ENCODE measurements around the gene COX6A2.
A peak's percentile ranks its signal among the peaks of the same experiment; 100 is the strongest.

COX6A2 gene

DNA sequence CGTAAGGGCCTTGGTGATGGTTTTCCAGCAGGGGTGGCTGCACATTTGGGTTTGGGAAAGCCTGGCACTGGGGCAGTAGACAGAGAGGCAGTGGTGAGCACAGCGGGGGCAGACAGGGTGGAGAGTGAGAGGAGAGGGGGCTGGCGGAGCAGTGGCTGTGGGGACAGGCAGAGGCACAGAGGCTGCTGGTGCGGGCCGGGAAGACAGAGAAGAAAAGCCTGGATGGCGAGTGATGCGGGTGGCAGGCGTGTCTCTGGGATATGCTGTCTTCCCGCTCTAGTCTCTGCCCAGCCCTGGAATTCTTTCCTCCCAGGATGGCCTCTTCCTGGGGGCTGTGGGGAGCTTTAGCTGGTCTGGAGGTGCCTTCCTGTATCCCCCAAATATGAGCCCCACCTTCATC lies 18.1 kb downstream of the COX6A2 start:
- DNase-seq (ENCODE audit: low read depth), result no peak

DNA sequence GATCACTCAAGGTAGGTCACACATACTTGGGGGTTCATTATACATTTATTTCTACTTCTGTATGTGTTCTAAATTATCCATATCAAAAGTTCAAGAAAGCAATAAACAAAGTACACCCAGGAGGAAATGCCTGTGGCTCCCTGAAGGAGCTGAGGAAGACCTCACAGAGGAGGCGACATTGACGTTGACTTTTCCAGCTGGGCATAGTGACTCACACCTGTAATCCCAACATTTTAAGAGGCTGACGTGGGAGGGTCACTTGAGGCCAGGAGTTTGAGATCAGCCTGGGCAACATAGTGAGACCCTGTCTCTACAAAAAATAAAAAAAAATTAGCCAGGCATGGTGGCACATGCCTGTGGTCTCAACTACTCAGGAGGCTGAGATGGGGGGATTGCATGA lies 18.7 kb downstream of the COX6A2 start:
- no peak for DNase-seq (ENCODE audit: low read depth)

DNA sequence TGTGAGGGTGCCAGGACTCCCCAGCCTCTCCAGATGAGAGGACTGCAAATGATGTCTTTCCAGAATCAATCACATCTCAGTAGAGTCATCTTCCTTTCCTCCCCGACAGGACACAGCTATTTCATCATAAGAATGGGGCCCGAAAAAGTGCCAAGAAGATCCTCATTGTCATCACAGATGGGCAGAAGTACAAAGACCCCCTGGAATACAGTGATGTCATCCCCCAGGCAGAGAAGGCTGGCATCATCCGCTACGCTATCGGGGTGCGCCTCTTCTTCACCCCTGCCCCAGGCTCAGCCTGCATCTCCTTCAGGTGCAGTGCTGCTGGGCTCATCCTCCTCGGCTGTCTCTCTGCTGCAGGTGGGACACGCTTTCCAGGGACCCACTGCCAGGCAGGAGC lies 20.8 kb downstream of the COX6A2 start:
- no peak for DNase-seq (ENCODE audit: low read depth)

DNA sequence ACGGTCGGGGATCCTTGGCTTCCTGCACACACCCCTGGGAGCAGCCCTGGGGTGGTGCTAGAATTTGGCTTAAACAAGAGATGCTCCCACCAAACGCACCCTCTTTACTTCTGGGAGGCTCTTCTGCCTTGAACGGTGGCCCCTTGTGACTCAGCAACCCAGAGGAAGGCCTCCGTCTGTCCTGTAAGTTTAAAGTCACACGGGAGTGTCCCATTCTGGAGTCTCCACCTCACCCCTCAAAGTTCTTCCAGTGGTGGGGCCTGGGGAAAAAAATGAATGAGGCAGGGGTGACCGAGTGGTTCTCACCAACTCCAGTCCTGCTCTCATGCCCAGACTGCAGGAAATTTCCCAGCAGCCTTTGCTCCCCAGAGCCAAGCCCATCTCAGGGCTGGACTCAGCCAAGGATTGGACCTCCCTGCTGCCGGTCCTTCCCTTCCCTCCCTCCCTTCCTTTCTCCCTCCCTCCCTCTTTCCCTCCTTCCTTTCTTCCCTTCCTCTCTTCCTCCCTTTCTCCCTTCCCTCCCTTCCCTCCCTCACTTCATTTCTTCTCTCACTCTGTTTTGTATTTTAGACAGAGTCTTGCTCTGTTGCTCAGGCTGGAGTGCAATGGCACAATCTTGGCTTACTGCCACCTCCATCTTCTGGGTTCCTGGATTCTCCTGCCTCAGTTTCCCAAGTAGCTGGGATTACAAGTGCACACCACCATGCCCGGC lies 23.7 kb downstream of the COX6A2 start:
- no peak for DNase-seq (ENCODE audit: low read depth)

- no peak for DNase-seq (ENCODE audit: low read depth)
Measured at GRCh38 chr16:31403590-31404352, 24.4 kb downstream of the COX6A2 start.

DNA sequence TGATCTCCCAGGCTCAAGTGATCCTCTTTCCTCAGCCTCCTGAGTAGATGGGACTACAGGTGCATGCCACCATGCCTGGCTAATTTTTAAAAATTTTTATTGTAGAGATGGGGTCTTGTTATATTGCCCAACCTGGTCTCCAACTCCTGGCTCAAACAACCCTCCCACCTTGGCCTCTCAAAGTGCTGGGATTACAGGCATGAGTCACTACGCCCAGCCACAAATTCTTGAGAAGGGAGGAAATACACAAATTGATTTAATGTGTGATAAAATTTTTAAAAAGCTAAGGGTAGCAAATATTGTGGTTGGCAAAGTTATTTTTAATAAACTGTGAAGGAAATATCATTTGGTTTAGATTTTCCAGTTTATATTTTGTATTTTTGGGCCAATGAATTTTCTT lies 25.5 kb downstream of the COX6A2 start:
- DNase-seq (ENCODE audit: low read depth), result no peak

GRCh38 chr16:31401436-31401835 lies 26.7 kb downstream of the COX6A2 start:
- no peak for DNase-seq (ENCODE audit: low read depth)

DNA sequence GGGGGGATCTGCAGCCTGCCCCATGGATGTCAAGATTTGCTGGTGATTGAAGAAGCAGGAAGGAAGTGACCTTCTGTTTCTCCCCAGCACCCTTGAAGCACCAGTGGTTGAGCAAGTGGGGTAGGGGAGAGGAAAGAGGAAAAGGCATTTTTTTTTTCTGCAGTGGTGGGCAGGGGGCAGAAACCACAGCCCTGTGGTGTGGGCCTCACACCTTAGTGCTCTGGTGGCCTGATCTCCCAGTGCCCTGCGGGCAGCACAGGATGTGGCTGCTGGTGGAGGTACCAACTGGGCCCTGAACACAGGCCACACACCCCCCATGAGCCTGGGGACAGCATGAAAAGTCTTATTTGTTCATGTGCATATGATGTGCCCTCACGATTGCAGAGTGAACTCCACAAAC lies 28.0 kb downstream of the COX6A2 start:
- no peak for DNase-seq (ENCODE audit: low read depth)

DNA sequence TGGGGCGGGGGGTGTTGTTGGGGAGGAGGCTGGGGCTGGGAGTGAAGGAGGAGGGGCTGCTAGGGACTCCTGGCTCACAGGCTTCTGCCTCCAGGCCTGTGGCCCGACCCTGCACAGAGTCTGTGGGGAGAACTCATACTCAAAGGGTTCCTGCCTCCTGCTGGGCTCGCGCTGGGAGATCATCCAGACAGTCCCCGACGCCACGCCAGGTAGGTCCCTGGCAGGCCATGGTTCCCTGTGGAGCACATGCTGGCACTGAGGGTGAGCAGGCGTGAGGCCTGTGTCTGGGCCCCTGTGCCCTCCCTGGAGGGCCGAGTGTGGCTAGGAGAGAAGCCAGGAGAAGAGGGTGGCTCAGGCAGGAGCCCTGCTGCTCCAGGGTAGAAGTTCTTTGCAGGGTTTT lies 30.5 kb downstream of the COX6A2 start:
- no peak for DNase-seq (ENCODE audit: low read depth)

DNA sequence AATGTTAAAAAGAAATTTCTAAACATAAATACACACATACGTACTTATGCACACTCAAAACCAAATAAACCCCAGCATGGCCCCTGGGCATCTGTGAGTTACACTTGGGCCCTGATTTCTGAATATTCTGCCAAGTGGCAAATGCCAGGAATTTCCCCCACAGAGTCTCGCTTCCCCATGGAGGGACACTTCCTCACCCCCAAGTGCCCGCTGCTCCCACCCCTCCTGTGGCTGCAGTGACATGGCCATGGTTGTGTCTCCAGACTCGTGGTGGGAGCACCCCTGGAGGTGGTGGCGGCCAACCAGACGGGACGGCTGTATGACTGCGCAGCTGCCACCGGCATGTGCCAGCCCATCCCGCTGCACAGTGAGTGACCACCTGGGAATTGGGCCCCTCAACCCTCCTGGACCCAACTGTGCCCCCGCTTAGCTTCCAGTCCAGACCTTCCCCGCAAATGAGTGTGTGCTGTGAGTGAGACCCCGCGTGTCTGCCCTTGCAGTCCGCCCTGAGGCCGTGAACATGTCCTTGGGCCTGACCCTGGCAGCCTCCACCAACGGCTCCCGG lies 31.0 kb downstream of the COX6A2 start:
- no peak for DNase-seq (ENCODE audit: low read depth)

- no peak for DNase-seq (ENCODE audit: low read depth)
Measured at GRCh38 chr16:31395647-31396046, 32.5 kb downstream of the COX6A2 start.

- DNase-seq (ENCODE audit: low read depth), result no peak
Measured at GRCh38 chr16:31393056-31393455, 35.1 kb downstream of the COX6A2 start, which contains the start of gene ITGAD. ITGAD (plus strand) TSS chr16:31393335; CDS start chr16:31393361, 26 bp downstream.

GRCh38 chr16:31390504-31391041 lies 37.6 kb downstream of the COX6A2 start:
- no peak for DNase-seq (ENCODE audit: low read depth)

DNA sequence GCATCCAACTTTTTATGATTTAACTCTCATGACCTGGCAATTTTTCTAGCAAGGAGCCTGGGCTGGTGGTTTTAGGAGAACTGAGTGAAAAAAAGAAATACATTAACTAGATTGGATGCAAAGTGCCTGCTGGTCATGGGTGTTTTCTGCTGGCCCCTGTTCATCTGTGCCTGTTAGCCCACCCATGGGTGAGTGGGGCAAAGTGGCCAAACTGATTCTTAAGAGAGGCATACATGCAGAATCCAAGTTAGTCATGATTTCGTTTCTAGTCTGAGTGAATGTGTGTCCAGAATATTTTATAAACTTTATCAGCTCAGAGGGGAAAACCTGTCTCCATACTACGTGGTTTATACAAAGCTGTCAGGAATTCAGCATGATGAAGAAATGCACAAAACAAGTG lies 39.6 kb downstream of the COX6A2 start:
- DNase-seq (ENCODE audit: low read depth), result no peak

GRCh38 chr16:31386157-31386984 lies 41.8 kb downstream of the COX6A2 start:
- DNase-seq (ENCODE audit: low read depth), result peak; percentile 32

- DNase-seq (ENCODE audit: low read depth), result no peak
Measured at GRCh38 chr16:31385680-31386079, 42.5 kb downstream of the COX6A2 start.

- peak; percentile 63 for DNase-seq (ENCODE audit: low read depth)
Measured at GRCh38 chr16:31382485-31383161, 45.5 kb downstream of the COX6A2 start.

GRCh38 chr16:31380201-31380600 lies 48.0 kb downstream of the COX6A2 start:
- DNase-seq (ENCODE audit: low read depth), result no peak
